B cell (primary cell): ENCODE data around the gene PIH1D1. TPM values are rescaled to one million over a fixed set of nuclear protein-coding genes. Genes with fewer than 3 reads are reported as not detected.

Experiments
- ATAC-seq: fragments of 200-7000 bp; cut with Tn5 transposase; one replicate; pipeline ENCODE4 v1.10.0; 2021; ENCODE audit warnings: low read depth, mild to moderate bottlenecking, moderate number of reproducible peaks, moderate library complexity
- CTCF ChIA-PET: fragments of 350-600 bp; sonication (Branson Sonifier 250); formaldehyde crosslinking; loops from one replicate; lab custom pipeline; 2021; ENCODE audit warnings: antibody characterized with exemption, inconsistent platforms; lab: Charles Lee
- POLR2A ChIA-PET: fragments of 350-600 bp; sonication (Branson Sonifier 250); formaldehyde crosslinking; loops from one replicate; lab custom pipeline; 2021; ENCODE audit warnings: antibody characterized with exemption; lab: Charles Lee
- DNase-seq: peaks from one replicate; pipeline ENCODE4 v3.0.0; 2013
- H2AFZ ChIP-seq: 2 replicates; pipeline ENCODE4 v1.6.1; 2012; ENCODE audit warnings: mild to moderate bottlenecking, low read depth, low read length; ENCODE audit not compliant: insufficient read depth, poor library complexity, severe bottlenecking
- H3K27ac ChIP-seq, 2 donors: 1 replicate in 1 of 2; 2 replicates in 1 of 2; pipeline ENCODE4 v1.5.1; 2012 to 2013; ENCODE audit warnings: low read length in 2 of 2, mild to moderate bottlenecking in 2 of 2, moderate library complexity in 1 of 2
- H3K27me3 ChIP-seq, 4 experiments: fragments of 200-600 bp in 1 of 4; sonication (generic) in 1 of 4; replicated peaks in 1 of 4; 1 replicate in 2 of 4; 2 replicates in 2 of 4; pipeline versions ENCODE4 v1.6.1 to v1.7.0; 2013 to 2016; ENCODE audit warnings: low read length in 3 of 4, mild to moderate bottlenecking in 2 of 4, mixed read lengths in 1 of 4, moderate library complexity in 1 of 4; ENCODE audit not compliant: insufficient read depth in 4 of 4, control insufficient read depth in 3 of 4; ENCODE audit errors: control extremely low read depth in 1 of 4
- H3K36me3 ChIP-seq, 2 experiments: replicated peaks in 1 of 2; 1 replicate in 1 of 2; 2 replicates in 1 of 2; pipeline versions ENCODE4 v1.6.1 to v1.7.1; 2013; ENCODE audit warnings: low read length in 1 of 2; ENCODE audit not compliant: insufficient read depth in 2 of 2, control insufficient read depth in 1 of 2; ENCODE audit errors: control extremely low read depth in 1 of 2, extremely low read depth in 1 of 2
- H3K4me1 ChIP-seq, 2 donors: fragments of 200-600 bp in 1 of 2; sonication (generic) in 1 of 2; 1 replicate in 1 of 2; 2 replicates in 1 of 2; pipeline versions ENCODE4 v1.5.1 to v1.6.1; 2013 to 2017; ENCODE audit warnings: low read length in 2 of 2; ENCODE audit not compliant: control insufficient read depth in 2 of 2, insufficient read depth in 2 of 2
- H3K4me2 ChIP-seq: replicated peaks from 2 replicates; pipeline ENCODE3; 2012; ENCODE audit warnings: mild to moderate bottlenecking, low read depth, low read length; ENCODE audit not compliant: poor library complexity, severe bottlenecking
- H3K4me3 ChIP-seq, 5 experiments: fragments of 200-600 bp in 1 of 5; sonication (generic) in 1 of 5; 1 replicate in 3 of 5; 2 replicates in 2 of 5; pipeline versions ENCODE4 v1.5.1 to v1.7.0; 2011 to 2016; ENCODE audit warnings: low read length in 4 of 5, mild to moderate bottlenecking in 4 of 5, low read depth in 2 of 5, control low read depth in 1 of 5, moderate library complexity in 1 of 5; ENCODE audit not compliant: insufficient read depth in 1 of 5; ENCODE audit errors: control extremely low read depth in 1 of 5, extremely low read depth in 1 of 5
- H3K79me2 ChIP-seq: fragments of 200-600 bp; sonication (generic); one replicate; pipeline ENCODE4 v1.6.0; 2016; ENCODE audit warnings: low read length; ENCODE audit not compliant: control insufficient read depth, insufficient read depth
- H3K9ac ChIP-seq: fragments of 200-600 bp; sonication (generic); 2 replicates; pipeline ENCODE4 v1.6.1; 2017; ENCODE audit warnings: mild to moderate bottlenecking, low read length, moderate library complexity
- H3K9me3 ChIP-seq, 3 donors: one replicate each; pipeline versions ENCODE4 v1.6.1 to v1.7.1; 2013; ENCODE audit warnings: low read length in 2 of 3; ENCODE audit not compliant: control insufficient read depth in 2 of 3, insufficient read depth in 1 of 3; ENCODE audit errors: control extremely low read depth in 1 of 3
- H4K20me1 ChIP-seq: 2 replicates; pipeline ENCODE4 v1.6.0; 2012; ENCODE audit warnings: mild to moderate bottlenecking, low read length; ENCODE audit not compliant: insufficient read depth, control insufficient read depth, poor library complexity, severe bottlenecking
- H3K27ac Mint-ChIP-seq: one replicate; pipeline ENCODE4 v1.8.0; 2021; ENCODE audit warnings: mixed read lengths
- H3K27me3 Mint-ChIP-seq: one replicate; pipeline ENCODE4 v1.8.0; 2021; ENCODE audit warnings: mixed read lengths
- H3K4me1 Mint-ChIP-seq: one replicate; pipeline ENCODE4 v1.8.0; 2021; ENCODE audit warnings: mixed read lengths
- H3K4me3 Mint-ChIP-seq: one replicate; pipeline ENCODE4 v1.8.0; 2021; ENCODE audit warnings: mixed read lengths
- H3K9me3 Mint-ChIP-seq: one replicate; pipeline ENCODE4 v1.8.0; 2022; ENCODE audit warnings: mixed read lengths; ENCODE audit not compliant: insufficient read depth
- CTCF ChIP-seq: fragments of 200-600 bp; IDR thresholded peaks from one replicate; pipeline ENCODE4 v1.8.0; 2022; ENCODE audit warnings: antibody characterized with exemption, mild to moderate bottlenecking
- EZH2 ChIP-seq: IDR thresholded peaks from 2 replicates; pipeline ENCODE4 v1.6.1; 2012; ENCODE audit warnings: borderline replicate concordance, low read depth, mild to moderate bottlenecking, moderate library complexity, low read length; ENCODE audit not compliant: insufficient read depth, poor library complexity, severe bottlenecking
- WGBS: methylation state at CpG from one replicate; pipeline ENCODE4 v1.1.5; 2013; ENCODE audit warnings: missing lambda C conversion rate; ENCODE audit not compliant: insufficient coverage; 5-methylcytosine and 5-hydroxymethylcytosine counted together
- intact Hi-C: fragments of 100-400 bp; cut with micrococcal nuclease; formaldehyde crosslinking; loops from one replicate; pipeline ENCODE4 v1.10.0; 2022
- polyA plus RNA-seq: library from polyadenylated mRNA; depleted of rRNA; stranded (reverse); fragments of >200 nt; gene quantifications from 2 replicates; pipeline ENCODE4 v1.2.3, GENCODE V29; 2012
- total RNA-seq, 2 donors: library from RNA; stranded (reverse); fragments of 120-200 nt in 1 of 2; gene quantifications; 1 replicate in 1 of 2; 2 replicates in 1 of 2; pipeline versions ENCODE4 v1.2.3 to v1.2.4, GENCODE V29; 2013 to 2022

Gene PIH1D1
- total and polyA plus RNA-seq, 2 donors (not counting 1 experiment from before 2014, with no cell fraction given): 158 to 184 TPM

GRCh38 chr19:49490287-49491029 is 38.8 kb upstream of the PIH1D1 start:
- Mint-ChIP-seq H3K27ac (peak overlapping the region; percentile 97), H3K4me1 (peaks cover 53% of the 10 kb centered on the region), H3K9me3 (no peaks in the 10 kb centered on the region), H3K4me3 (peak overlapping the region; percentile 99), H3K27me3 (no peaks in the 10 kb centered on the region)
- Histone ChIP-seq H3K27ac (peak overlapping the region; percentile 25 to 97), H3K9me3 (peaks cover 0 to 5% (median 0%) of the 10 kb centered on the region in 3 donors), H3K9ac (peak overlapping the region; percentile 100), H3K79me2 (peaks cover 40% of the 10 kb centered on the region), H3K4me3 (no peak overlapping the region), H3K36me3 (peaks cover 10 to 44% of the 10 kb centered on the region in 2 experiments), H2AFZ (no peak overlapping the region), H4K20me1 (peaks cover 45% of the 10 kb centered on the region), H3K4me2 (peak overlapping the region; percentile 93), H3K4me1 (peaks cover 17 to 47% of the 10 kb centered on the region in 2 donors), H3K27me3 (no peaks in the 10 kb centered on the region)
- ChIA-PET POLR2A (interaction anchor here (0.6 to 1.9 kb wide), 3 partner anchors 9 to 39 kb away, joined by 5 to 7 read pairs (median 7); no protein-coding TSS in a partner anchor), CTCF (no interaction called here)
- intact Hi-C loops: no loop called here
- ATAC-seq (no peak), DNase-seq (no peak)
- 83% methylated on average over 18 of the region's 27 CpGs for WGBS
- TF ChIP-seq CTCF: no peak
- TF ChIP-seq EZH2: no peak
